GM18870 (cell line): ENCODE results near the gene RELN.
"Not testable (repeated sequence)": the region's sequence is repeated elsewhere in the genome, so short reads cannot be mapped to it uniquely, and the experiment has no call there.

ENCODE experiments used
- ATAC-seq: cut with Tn5 transposase; IDR thresholded peaks from one replicate; pipeline ENCODE4 v1.9.1; 2021; ENCODE audit warnings: moderate library complexity; ENCODE audit not compliant: unreplicated experiment

RELN gene

GRCh38 chr7:103947026-103947655 lies 42.3 kb downstream of the RELN start:
- ATAC-seq: no peak

GRCh38 chr7:103944230-103944900 lies 45.1 kb downstream of the RELN start:
- no peak for ATAC-seq

GRCh38 chr7:103941976-103942375 lies 47.5 kb downstream of the RELN start:
- no peak for ATAC-seq

GRCh38 chr7:103940382-103941268 lies 48.8 kb downstream of the RELN start:
- ATAC-seq: no peak

- ATAC-seq: no peak
These were observed 51.8 kb downstream of the RELN start for GRCh38 chr7:103937680-103938079.

- no peak for ATAC-seq
These were observed 52.9 kb downstream of the RELN start for GRCh38 chr7:103936558-103936957.

- ATAC-seq: no peak
These were observed 55.0 kb downstream of the RELN start for GRCh38 chr7:103934508-103934907.

GRCh38 chr7:103932389-103932788 lies 57.1 kb downstream of the RELN start:
- no peak for ATAC-seq

GRCh38 chr7:103929901-103930311 lies 59.6 kb downstream of the RELN start:
- no peak for ATAC-seq

GRCh38 chr7:103928581-103928980 lies 60.9 kb downstream of the RELN start:
- no peak for ATAC-seq

GRCh38 chr7:103924184-103924583 lies 65.3 kb downstream of the RELN start:
- no peak for ATAC-seq

GRCh38 chr7:103922407-103922806 lies 67.1 kb downstream of the RELN start:
- ATAC-seq: no peak

GRCh38 chr7:103921692-103922091 lies 67.8 kb downstream of the RELN start:
- ATAC-seq: no peak

- ATAC-seq: no peak
These were observed 70.1 kb downstream of the RELN start for GRCh38 chr7:103919272-103919868.

- no peak for ATAC-seq
These were observed 70.7 kb downstream of the RELN start for GRCh38 chr7:103918631-103919271.

GRCh38 chr7:103915680-103916357 lies 73.6 kb downstream of the RELN start:
- ATAC-seq: no peak

GRCh38 chr7:103914147-103914899 lies 75.1 kb downstream of the RELN start:
- no peak for ATAC-seq

GRCh38 chr7:103912891-103913605 lies 76.4 kb downstream of the RELN start:
- no peak for ATAC-seq

GRCh38 chr7:103911015-103911414 lies 78.4 kb downstream of the RELN start:
- ATAC-seq: not testable (repeated sequence)
